Stimulated activated naive B cell treated with anti-CD40 and anti-IgM and Interleukin-4, amounts not matched to agents 10 μg/mL and 1 μg/mL and 100 μg/mL, for 72 hours (primary cell): ENCODE measurements around the gene DUOX2.
A peak's percentile ranks its signal among the peaks of the same experiment; 100 is the strongest.

Experiments used
- ATAC-seq, 2 donors: fragments of 150-1000 bp; cut with Tn5 transposase; replicated peaks; 2 replicates each; pipeline ENCODE4 v1.10.0; 2021; ENCODE audit warnings: moderate library complexity in 1 of 2
- DNase-seq: peaks from one replicate; pipeline ENCODE4 v3.0.0; 2021
- H3K27ac Mint-ChIP-seq: one replicate; pipeline ENCODE4 v1.8.0; 2022; ENCODE audit warnings: mild to moderate bottlenecking, mixed read lengths
- H3K27me3 Mint-ChIP-seq, 2 donors: one replicate each; pipeline ENCODE4 v1.8.0; 2022; ENCODE audit warnings: mixed read lengths in 2 of 2
- H3K36me3 Mint-ChIP-seq, 2 donors: one replicate each; pipeline ENCODE4 v1.8.0; 2022; ENCODE audit warnings: mixed read lengths in 2 of 2, mild to moderate bottlenecking in 1 of 2
- H3K4me1 Mint-ChIP-seq, 2 donors: one replicate each; pipeline ENCODE4 v1.8.0; 2022; ENCODE audit warnings: mixed read lengths in 2 of 2, mild to moderate bottlenecking in 1 of 2
- H3K4me3 Mint-ChIP-seq, 2 donors: one replicate each; pipeline ENCODE4 v1.8.0; 2022; ENCODE audit warnings: mild to moderate bottlenecking in 2 of 2, mixed read lengths in 2 of 2, moderate library complexity in 1 of 2
- H3K9me3 Mint-ChIP-seq, 2 donors: one replicate each; pipeline ENCODE4 v1.8.0; 2022; ENCODE audit warnings: mixed read lengths in 2 of 2, mild to moderate bottlenecking in 1 of 2

The DUOX2 gene

GRCh38 chr15:45114076-45114750 is at the start of gene DUOX2, which contains the start of gene DUOXA2:
Gene DUOX2, minus strand, starts transcription at chr15:45114172. Its CDS starts 761 bp downstream, at chr15:45113411.
Gene DUOXA2, plus strand, starts transcription at chr15:45114326. Its CDS starts 280 bp downstream, at chr15:45114606.
- Mint-ChIP-seq H3K36me3 (no peaks in the 10 kb centered on the region), H3K9me3 (no peaks in the 10 kb centered on the region), H3K27ac (no peak within 1 kb of the TSS), H3K4me1 (peaks cover 46 to 71% of the 10 kb centered on the region in 2 donors), H3K4me3 (peak within 1 kb of the TSS; percentile 64 to 73), H3K27me3 (peaks cover 80 to 83% of the 10 kb centered on the region in 2 donors)
- DNase-seq (no peak), ATAC-seq (no peak)

GRCh38 chr15:45163508-45163856 is 49.5 kb upstream of the DUOX2 start:
- ATAC-seq (no peak), DNase-seq (no peak)
- Mint-ChIP-seq H3K4me1 (peaks cover 27 to 53% of the 10 kb centered on the region in 2 donors), H3K36me3 (peaks cover 8 to 11% of the 10 kb centered on the region in 2 donors), H3K9me3 (no peaks in the 10 kb centered on the region), H3K27ac (peak overlapping the region; percentile 31), H3K27me3 (no peaks in the 10 kb centered on the region), H3K4me3 (no peak overlapping the region)

- Mint-ChIP-seq H3K4me1 (peaks cover 25 to 47% of the 10 kb centered on the region in 2 donors), H3K36me3 (peaks cover 8 to 11% of the 10 kb centered on the region in 2 donors), H3K27ac (peak overlapping the region; percentile 68), H3K9me3 (no peaks in the 10 kb centered on the region), H3K4me3 (no peak overlapping the region), H3K27me3 (no peaks in the 10 kb centered on the region)
- ATAC-seq = peak; percentile 28 to 41
- peak; percentile 46 for DNase-seq
These were observed 49.0 kb upstream of the DUOX2 start for GRCh38 chr15:45162771-45163507.

GRCh38 chr15:45161666-45162065 is 47.7 kb upstream of the DUOX2 start:
- Mint-ChIP-seq H3K36me3 (peaks cover 8 to 11% of the 10 kb centered on the region in 2 donors), H3K4me1 (peaks cover 24 to 40% of the 10 kb centered on the region in 2 donors), H3K27me3 (no peaks in the 10 kb centered on the region), H3K9me3 (no peaks in the 10 kb centered on the region), H3K27ac (no peak overlapping the region), H3K4me3 (no peak overlapping the region)
- DNase-seq = no peak
- ATAC-seq = no peak

GRCh38 chr15:45157974-45158373 is 44.0 kb upstream of the DUOX2 start:
- Mint-ChIP-seq H3K36me3 (peaks cover 10 to 11% of the 10 kb centered on the region in 2 donors), H3K9me3 (no peaks in the 10 kb centered on the region), H3K27ac (no peak overlapping the region), H3K4me3 (no peak overlapping the region), H3K27me3 (no peaks in the 10 kb centered on the region), H3K4me1 (peaks cover 9 to 11% of the 10 kb centered on the region in 2 donors)
- ATAC-seq (no peak), DNase-seq (no peak)

GRCh38 chr15:45156744-45157455 is 42.9 kb upstream of the DUOX2 start:
- Mint-ChIP-seq H3K36me3 (peaks cover 16 to 18% of the 10 kb centered on the region in 2 donors), H3K27ac (no peak overlapping the region)

GRCh38 chr15:45155739-45156138 is 41.8 kb upstream of the DUOX2 start:
- H3K4me1 Mint-ChIP-seq = peaks cover 5 to 6% of the 10 kb centered on the region in 2 donors
- H3K4me3 Mint-ChIP-seq = no peak overlapping the region
- H3K27ac Mint-ChIP-seq = no peak overlapping the region
- H3K27me3 Mint-ChIP-seq = no peaks in the 10 kb centered on the region
- H3K36me3 Mint-ChIP-seq = peaks cover 14 to 17% of the 10 kb centered on the region in 2 donors
- DNase-seq = no peak
- no peaks in the 10 kb centered on the region for H3K9me3 Mint-ChIP-seq
- no peak for ATAC-seq

More at GRCh38 chr15:45156744-45157455, 42.9 kb upstream of the DUOX2 start:
- no peaks in the 10 kb centered on the region for H3K27me3 Mint-ChIP-seq
- peaks cover 5 to 6% of the 10 kb centered on the region in 2 donors for H3K4me1 Mint-ChIP-seq
- H3K4me3 Mint-ChIP-seq = no peak overlapping the region
- DNase-seq = no peak
- ATAC-seq = no peak
- H3K9me3 Mint-ChIP-seq = no peaks in the 10 kb centered on the region

GRCh38 chr15:45151998-45152828 is 38.2 kb upstream of the DUOX2 start:
- DNase-seq = no peak
- Mint-ChIP-seq H3K9me3 (no peaks in the 10 kb centered on the region), H3K4me3 (peak overlapping the region in 1 of 2 donors; percentile 37), H3K36me3 (peaks cover 8 to 12% of the 10 kb centered on the region in 2 donors), H3K4me1 (no peaks in the 10 kb centered on the region), H3K27ac (peak overlapping the region; percentile 25), H3K27me3 (no peaks in the 10 kb centered on the region)
- ATAC-seq = no peak

- H3K36me3 Mint-ChIP-seq = peaks cover 8 to 10% of the 10 kb centered on the region in 2 donors
- no peak overlapping the region for H3K27ac Mint-ChIP-seq
- ATAC-seq (no peak), DNase-seq (no peak)
- H3K4me3 Mint-ChIP-seq = no peak overlapping the region
- H3K27me3 Mint-ChIP-seq = no peaks in the 10 kb centered on the region
- H3K4me1 Mint-ChIP-seq = no peaks in the 10 kb centered on the region
- no peaks in the 10 kb centered on the region for H3K9me3 Mint-ChIP-seq
These were observed 37.0 kb upstream of the DUOX2 start for GRCh38 chr15:45150997-45151396.

- Mint-ChIP-seq H3K27ac (no peak overlapping the region), H3K4me1 (no peaks in the 10 kb centered on the region), H3K27me3 (no peaks in the 10 kb centered on the region), H3K9me3 (no peaks in the 10 kb centered on the region), H3K4me3 (no peak overlapping the region), H3K36me3 (peaks cover 8 to 10% of the 10 kb centered on the region in 2 donors)
- ATAC-seq (no peak), DNase-seq (no peak)
These were observed 36.5 kb upstream of the DUOX2 start for GRCh38 chr15:45150481-45150880.

GRCh38 chr15:45149060-45149459 is 35.1 kb upstream of the DUOX2 start:
- Mint-ChIP-seq H3K4me3 (no peak overlapping the region), H3K4me1 (no peaks in the 10 kb centered on the region), H3K36me3 (peaks cover 8 to 10% of the 10 kb centered on the region in 2 donors), H3K27ac (no peak overlapping the region), H3K27me3 (peaks cover 0 to 5% of the 10 kb centered on the region in 2 donors), H3K9me3 (no peaks in the 10 kb centered on the region)
- DNase-seq (no peak), ATAC-seq (no peak)

- no peak overlapping the region for H3K4me3 Mint-ChIP-seq
- peaks cover 0 to 5% of the 10 kb centered on the region in 2 donors for H3K27me3 Mint-ChIP-seq
- H3K9me3 Mint-ChIP-seq = no peaks in the 10 kb centered on the region
- H3K36me3 Mint-ChIP-seq = peaks cover 8 to 10% of the 10 kb centered on the region in 2 donors
- ATAC-seq (no peak), DNase-seq (no peak)
- H3K27ac Mint-ChIP-seq = no peak overlapping the region
- H3K4me1 Mint-ChIP-seq = no peaks in the 10 kb centered on the region
These were observed 34.4 kb upstream of the DUOX2 start for GRCh38 chr15:45148076-45149059.

GRCh38 chr15:45147606-45148005 is 33.6 kb upstream of the DUOX2 start:
- no peak for ATAC-seq
- H3K9me3 Mint-ChIP-seq = no peaks in the 10 kb centered on the region
- H3K27me3 Mint-ChIP-seq = peaks cover 0 to 5% of the 10 kb centered on the region in 2 donors
- no peak overlapping the region for H3K27ac Mint-ChIP-seq
- H3K4me3 Mint-ChIP-seq = no peak overlapping the region
- H3K4me1 Mint-ChIP-seq = no peaks in the 10 kb centered on the region
- peaks cover 7 to 8% of the 10 kb centered on the region in 2 donors for H3K36me3 Mint-ChIP-seq
- no peak for DNase-seq
